Stimulated activated naive CD8-positive, alpha-beta T cell treated with anti-CD3 and anti-CD28 coated beads, Interleukin-15, Interleukin-2, amounts not matched to agents 100 U/mL and 50 U/mL, for 24 hours (primary cell): ENCODE measurements around the gene SAPCD2.

Source experiments
- ATAC-seq: fragments of 150-1000 bp; cut with Tn5 transposase; one replicate; pipeline ENCODE4 v1.10.0; 2021
- DNase-seq: peaks from one replicate; pipeline ENCODE4 v3.0.0; 2021

SAPCD2 gene

DNA sequence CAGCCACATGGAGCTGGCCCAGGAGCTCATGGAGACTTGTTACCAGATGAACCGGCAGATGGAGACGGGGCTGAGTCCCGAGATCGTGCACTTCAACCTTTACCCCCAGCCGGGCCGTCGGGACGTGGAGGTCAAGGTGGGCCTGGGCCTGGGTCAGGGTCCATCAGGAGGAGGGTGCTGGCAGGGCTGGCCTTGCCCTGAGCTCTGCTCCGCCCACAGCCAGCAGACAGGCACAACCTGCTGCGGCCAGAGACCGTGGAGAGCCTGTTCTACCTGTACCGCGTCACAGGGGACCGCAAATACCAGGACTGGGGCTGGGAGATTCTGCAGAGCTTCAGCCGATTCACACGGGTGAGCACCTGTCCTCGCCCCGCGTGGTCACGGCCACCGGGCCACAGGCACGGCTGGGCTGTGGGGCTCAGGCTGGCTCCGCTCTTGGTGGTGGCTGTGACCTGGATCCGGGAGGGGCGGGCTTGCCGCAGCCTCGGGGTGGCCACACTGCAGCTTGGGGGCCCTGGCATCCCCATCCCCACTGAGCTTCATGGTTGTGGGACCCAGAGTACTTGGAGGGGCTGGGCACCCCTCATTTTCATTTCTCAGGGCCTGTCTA lies 37.1 kb upstream of the SAPCD2 start:
- ATAC-seq (no peak), DNase-seq (no peak)

DNA sequence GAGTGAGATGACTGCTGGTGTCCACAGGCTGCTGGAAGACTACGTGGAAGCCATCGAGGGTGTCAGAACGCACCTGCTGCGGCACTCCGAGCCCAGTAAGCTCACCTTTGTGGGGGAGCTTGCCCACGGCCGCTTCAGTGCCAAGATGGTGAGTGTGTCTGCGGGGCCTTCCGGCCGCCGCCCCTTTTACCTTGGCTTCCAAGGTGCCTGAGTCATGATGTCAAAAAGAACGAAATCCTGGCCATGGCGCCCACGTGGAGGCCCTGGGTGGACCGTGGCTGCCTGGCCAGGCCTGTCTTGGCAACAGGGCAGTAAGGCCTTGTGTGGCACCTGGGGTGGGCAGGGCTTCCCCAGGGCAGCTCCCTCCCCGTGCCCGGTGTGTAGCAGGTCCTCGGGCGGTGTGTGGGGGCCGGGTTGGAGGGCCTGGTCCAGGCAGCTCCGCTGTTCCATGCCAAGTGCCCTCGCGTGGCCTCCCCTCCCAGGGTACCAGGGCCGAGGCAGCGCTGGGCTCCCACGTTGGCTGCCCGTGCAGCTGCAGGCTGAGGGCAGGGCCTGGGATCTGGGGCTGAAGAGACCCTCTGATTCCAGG lies 36.4 kb upstream of the SAPCD2 start:
- DNase-seq (no peak), ATAC-seq (no peak)

- DNase-seq (no peak), ATAC-seq (no peak)
Measured at GRCh38 chr9:137105814-137106661, 35.7 kb upstream of the SAPCD2 start.

DNA sequence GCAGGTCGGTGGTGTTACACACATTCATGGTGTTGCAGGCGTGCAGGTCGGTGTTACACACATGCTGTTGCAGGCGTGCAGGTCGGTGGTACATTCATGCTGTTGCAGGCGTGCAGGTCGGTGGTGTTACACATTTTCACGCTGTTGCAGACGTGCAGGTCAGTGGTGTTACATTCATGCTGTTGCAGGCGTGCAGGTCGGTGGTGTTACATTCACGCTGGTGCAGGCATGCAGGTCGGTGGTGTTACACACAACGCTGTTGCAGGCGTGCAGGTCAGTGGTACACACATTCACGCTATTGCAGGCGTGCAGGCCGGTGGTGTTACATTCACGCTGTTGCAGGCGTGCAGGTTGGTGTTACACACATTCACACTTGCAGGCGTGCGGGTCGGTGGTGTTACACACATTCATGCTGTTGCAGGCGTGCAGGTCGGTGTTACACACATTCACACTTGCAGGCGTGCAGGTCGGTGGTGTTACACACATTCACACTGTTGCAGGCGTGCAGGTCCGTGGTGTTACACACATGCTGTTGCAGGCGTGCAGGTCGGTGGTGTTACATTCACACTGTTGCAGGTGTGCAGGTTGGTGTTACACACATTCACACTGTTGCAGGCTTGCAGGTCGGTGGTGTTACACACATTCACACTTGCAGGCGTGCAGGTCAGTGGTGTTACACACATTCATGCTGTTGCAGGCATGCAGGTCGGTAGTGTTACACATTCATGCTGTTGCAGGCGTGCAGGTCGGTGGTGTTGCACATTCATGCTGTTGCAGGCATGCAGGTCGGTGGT lies 33.0 kb upstream of the SAPCD2 start:
- DNase-seq (no peak), ATAC-seq (no peak)

- DNase-seq (no peak), ATAC-seq (no peak)
Measured at GRCh38 chr9:137099231-137099630, 28.9 kb upstream of the SAPCD2 start.

GRCh38 chr9:137097761-137098462 lies 27.6 kb upstream of the SAPCD2 start:
- DNase-seq (no peak), ATAC-seq (no peak)

GRCh38 chr9:137096785-137097546 lies 26.6 kb upstream of the SAPCD2 start:
- DNase-seq (no peak), ATAC-seq (no peak)

- DNase-seq (peak; percentile 88), ATAC-seq (peak; percentile 98)
Measured at GRCh38 chr9:137095664-137096517, 25.5 kb upstream of the SAPCD2 start.

- no peak for DNase-seq
- ATAC-seq: no peak
Measured at GRCh38 chr9:137089232-137089947, 19.0 kb upstream of the SAPCD2 start.

GRCh38 chr9:137088121-137088520 lies 17.8 kb upstream of the SAPCD2 start:
- DNase-seq (no peak), ATAC-seq (no peak)

- ATAC-seq: no peak
Measured at GRCh38 chr9:137087409-137087925, 17.1 kb upstream of the SAPCD2 start.

DNA sequence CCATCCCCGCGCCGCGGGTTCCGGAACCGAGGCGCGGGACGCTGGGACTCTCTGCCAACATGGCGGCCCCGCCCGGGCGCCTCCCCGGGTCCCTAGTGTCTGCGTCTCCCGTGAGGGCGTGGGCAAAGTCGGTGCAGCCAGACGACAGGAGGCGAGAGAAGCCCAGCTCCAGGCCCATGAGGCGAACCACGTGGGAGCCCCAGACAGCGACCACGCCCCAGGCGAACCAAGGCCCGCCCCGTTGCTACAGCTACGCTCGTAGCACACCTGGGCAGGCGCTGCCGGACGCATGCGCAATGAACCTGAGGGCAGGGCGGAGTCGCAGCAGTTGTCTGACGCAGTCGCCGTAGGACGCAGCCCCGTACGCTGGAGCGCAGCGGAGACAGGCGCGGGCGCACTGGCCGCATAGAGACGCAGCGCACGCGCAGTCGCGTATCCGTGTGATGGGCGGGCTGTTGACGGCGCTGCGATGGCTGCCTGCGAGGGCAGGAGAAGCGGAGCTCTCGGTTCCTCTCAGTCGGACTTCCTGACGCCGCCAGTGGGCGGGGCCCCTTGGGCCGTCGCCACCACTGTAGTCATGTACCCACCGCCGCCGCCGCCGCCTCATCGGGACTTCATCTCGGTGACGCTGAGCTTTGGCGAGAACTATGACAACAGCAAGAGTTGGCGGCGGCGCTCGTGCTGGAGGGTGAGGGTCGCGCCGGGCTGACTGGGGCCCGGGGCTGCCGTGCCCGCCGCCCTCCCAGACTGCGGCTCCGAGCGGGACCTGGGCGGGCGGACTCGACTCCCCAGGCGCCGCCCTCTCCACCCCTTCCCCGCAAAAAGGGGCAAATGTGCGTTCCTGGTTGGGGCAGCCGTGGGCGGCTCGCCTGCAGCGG lies 16.4 kb upstream of the SAPCD2 start, which contains the start of gene MAN1B1:
MAN1B1 (plus strand) TSS at position 455 of the 878 bp plus-strand sequence; CDS start at position 470, 15 bp downstream.
- DNase-seq (peak; percentile 100), ATAC-seq (peak; percentile 94)

More at GRCh38 chr9:137087409-137087925, 17.1 kb upstream of the SAPCD2 start:
- peak; percentile 46 for DNase-seq

- ATAC-seq: peak; percentile 0
- peak; percentile 56 for DNase-seq
Measured at GRCh38 chr9:137085920-137086530, 15.7 kb upstream of the SAPCD2 start.

- ATAC-seq (no peak), DNase-seq (no peak)
Measured at GRCh38 chr9:137084526-137084925, 14.2 kb upstream of the SAPCD2 start.

GRCh38 chr9:137083394-137084004 lies 13.1 kb upstream of the SAPCD2 start:
- DNase-seq (peak; percentile 56), ATAC-seq (peak; percentile 3)

GRCh38 chr9:137082925-137083290 lies 12.6 kb upstream of the SAPCD2 start:
- DNase-seq (no peak), ATAC-seq (no peak)
